ENCODE measurements around the gene DCXR. TPM values are rescaled to one million over a fixed set of nuclear protein-coding genes. Genes with fewer than 3 reads are reported as not detected.
A peak's percentile ranks its signal among the peaks of the same experiment; 100 is the strongest.

Gene DCXR
- total and polyA plus RNA-seq, 2 of the 13 experiments (the other 11 are each of a cell fraction or from before 2014, with no cell fraction given): 287 to 311 TPM

GRCh38 chr17:81991684-81992305 lies 45.7 kb downstream of the DCXR start (continued):
- peak; percentile 41; the same call in 1 of the 2 replicates for TF ChIP-seq ZBTB10 (CRISPR knock-in tag; IDR thresholded peaks at IDR 0.05; ENCODE audit: borderline replicate concordance)
- peak in 1 of 2 experiments; percentile 80; a peak in 2 of 4 replicates for TF ChIP-seq ATF4 (CRISPR knock-in tag; IDR thresholded peaks at IDR 0.05)
- peak; percentile 79 for TF ChIP-seq MNT (IDR thresholded peaks at IDR 0.05)
- TF ChIP-seq ZNF510 (CRISPR knock-in tag; IDR thresholded peaks at IDR 0.05; ENCODE audit: low read depth): no peak; the same call in 1 of the 2 replicates
- TF ChIP-seq HNF1A (IDR thresholded peaks at IDR 0.05; ENCODE audit: low read depth): no peak
- TF ChIP-seq HNF1A (CRISPR knock-in tag; IDR thresholded peaks at IDR 0.05; ENCODE audit: borderline replicate concordance): peak; percentile 77
- peak; percentile 72 for TF ChIP-seq KLF9 (CRISPR knock-in tag; IDR thresholded peaks at IDR 0.05; ENCODE audit: low read depth)
- peak; percentile 92; the same call in 1 of the 2 replicates for TF ChIP-seq ZNF446 (CRISPR knock-in tag; IDR thresholded peaks at IDR 0.05)
- no peak; the same call in none of the 2 replicates for TF ChIP-seq ZNF776 (CRISPR knock-in tag; IDR thresholded peaks at IDR 0.05)
- TF ChIP-seq SP2 (CRISPR knock-in tag; IDR thresholded peaks at IDR 0.05): no peak
- no peak for TF ChIP-seq POGZ (CRISPR knock-in tag; IDR thresholded peaks at IDR 0.05)
- TF ChIP-seq ZBTB44 (CRISPR knock-in tag; IDR thresholded peaks at IDR 0.05): peak; percentile 22; the same call in 1 of the 2 replicates
- no peak for TF ChIP-seq IRX3 (CRISPR knock-in tag; IDR thresholded peaks at IDR 0.05; ENCODE audit: borderline replicate concordance, low read depth)
- 0 out of 2 replicates have a peak, but pooled peaks have one; percentile 22 for TF ChIP-seq ZFP1 (CRISPR knock-in tag; IDR thresholded peaks at IDR 0.05)
- TF ChIP-seq PRDM4 (CRISPR knock-in tag; IDR thresholded peaks at IDR 0.05; ENCODE audit: borderline replicate concordance): no peak; the same call in none of the 2 replicates
